ENCODE measurements around the gene USP10.

DNA sequence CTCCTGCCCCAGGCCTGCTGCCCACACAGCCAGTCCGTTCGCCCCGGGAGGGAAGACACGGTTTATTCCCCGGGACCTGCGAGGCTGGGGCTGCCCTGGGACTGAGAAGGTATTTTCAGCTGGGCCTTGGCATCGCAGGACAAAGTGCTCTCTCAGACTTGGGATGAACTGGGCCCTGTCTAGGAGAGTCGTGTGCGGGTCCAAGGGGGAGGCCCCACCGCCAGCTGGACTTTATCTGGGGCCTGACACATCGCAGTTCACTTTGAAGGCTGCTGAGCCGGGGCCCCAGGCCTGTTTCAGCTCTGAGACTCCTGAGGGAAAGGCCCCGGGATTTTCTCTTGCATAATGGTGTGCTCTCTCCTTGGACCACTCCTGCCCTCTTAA, 126.8 kb downstream of the USP10 start:
- TF ChIP-seq CTCF (IDR thresholded peaks at IDR 0.05) (no peak), POLR2A (IDR thresholded peaks at IDR 0.05) (no peak)
